Stimulated activated CD8-positive, alpha-beta memory T cell treated with anti-CD3 and anti-CD28 coated beads, Interleukin-15, amount 100 ng/mL, for 48 hours (primary cell): ENCODE measurements around the gene SYT15.
"Not testable (repeated sequence)": the region's sequence is repeated elsewhere in the genome, so short reads cannot be mapped to it uniquely, and the experiment has no call there.

Experiments used
- DNase-seq, 2 donors: peaks; one replicate each; pipeline ENCODE4 v3.0.0-alpha.2; 2020; ENCODE audit warnings: low read depth in 2 of 2

SYT15 gene

GRCh38 chr10:46556515-46557318, 22.2 kb upstream of the SYT15 start, which contains the start of gene GPRIN2:
GPRIN2 (minus strand) TSS chr10:46556658; CDS start chr10:46550736, 5,922 bp downstream.
- no peak for DNase-seq

GRCh38 chr10:46557319-46558121, 21.4 kb upstream of the SYT15 start:
- DNase-seq: no peak

- no peak for DNase-seq
Measured at GRCh38 chr10:46558122-46558391, 20.9 kb upstream of the SYT15 start.

GRCh38 chr10:46558392-46559185, 20.3 kb upstream of the SYT15 start:
- no peak for DNase-seq

- no peak for DNase-seq
Measured at GRCh38 chr10:46559231-46559671, 19.7 kb upstream of the SYT15 start.

GRCh38 chr10:46560381-46560780, 18.5 kb upstream of the SYT15 start:
- no peak for DNase-seq

GRCh38 chr10:46560952-46561351, 18.0 kb upstream of the SYT15 start:
- no peak for DNase-seq

- peak; percentile 19 to 27 for DNase-seq
Measured at GRCh38 chr10:46565591-46566332, 13.2 kb upstream of the SYT15 start.

GRCh38 chr10:46567151-46567550, 11.8 kb upstream of the SYT15 start:
- DNase-seq: not testable (repeated sequence)

GRCh38 chr10:46570655-46571054, 8.3 kb upstream of the SYT15 start:
- not testable (repeated sequence) for DNase-seq

GRCh38 chr10:46572765-46573164, 6.2 kb upstream of the SYT15 start:
- DNase-seq: not testable (repeated sequence)

- not testable (repeated sequence) for DNase-seq
Measured at GRCh38 chr10:46573314-46573713, 5.6 kb upstream of the SYT15 start.

GRCh38 chr10:46573884-46574283, 5.0 kb upstream of the SYT15 start:
- DNase-seq: not testable (repeated sequence)

GRCh38 chr10:46577624-46578473, 1.1 kb upstream of the SYT15 start:
- not testable (repeated sequence) for DNase-seq

GRCh38 chr10:46579378-46579777, 450 bp downstream of the SYT15 start:
- not testable (repeated sequence) for DNase-seq

- DNase-seq: not testable (repeated sequence)
Measured at GRCh38 chr10:46581997-46582396, 3.1 kb downstream of the SYT15 start.

- not testable (repeated sequence) for DNase-seq
Measured at GRCh38 chr10:46582568-46582967, 3.6 kb downstream of the SYT15 start.

- not testable (repeated sequence) for DNase-seq
Measured at GRCh38 chr10:46584196-46584595, 5.3 kb downstream of the SYT15 start.

- DNase-seq: not testable (repeated sequence)
Measured at GRCh38 chr10:46585246-46585645, 6.3 kb downstream of the SYT15 start.

GRCh38 chr10:46587546-46587945, 8.6 kb downstream of the SYT15 start:
- not testable (repeated sequence) for DNase-seq
